GM13976 (cell line): ENCODE measurements around the gene RRAD.
A peak's percentile ranks its signal among the peaks of the same experiment; 100 is the strongest.

Source experiments
- DNase-seq: peaks from one replicate; pipeline ENCODE4 v3.0.0; 2012; ENCODE audit warnings: low spot score
- CTCF ChIP-seq: IDR thresholded peaks from 2 replicates; pipeline ENCODE4 v1.5.1; 2012; ENCODE audit warnings: borderline replicate concordance, mild to moderate bottlenecking; ENCODE audit not compliant: insufficient read depth; ENCODE audit errors: extremely low read depth, missing control alignments, control extremely low read depth
- in situ Hi-C: fragments of 300-500 bp; cut with MboI; formaldehyde crosslinking; loops from one replicate; pipeline ENCODE4 v1.12.0; 2022; ENCODE audit warnings: low sequenced_read_pairs, mixed read lengths, inconsistent platforms; ENCODE audit not compliant: unreplicated experiment

RRAD gene

DNA sequence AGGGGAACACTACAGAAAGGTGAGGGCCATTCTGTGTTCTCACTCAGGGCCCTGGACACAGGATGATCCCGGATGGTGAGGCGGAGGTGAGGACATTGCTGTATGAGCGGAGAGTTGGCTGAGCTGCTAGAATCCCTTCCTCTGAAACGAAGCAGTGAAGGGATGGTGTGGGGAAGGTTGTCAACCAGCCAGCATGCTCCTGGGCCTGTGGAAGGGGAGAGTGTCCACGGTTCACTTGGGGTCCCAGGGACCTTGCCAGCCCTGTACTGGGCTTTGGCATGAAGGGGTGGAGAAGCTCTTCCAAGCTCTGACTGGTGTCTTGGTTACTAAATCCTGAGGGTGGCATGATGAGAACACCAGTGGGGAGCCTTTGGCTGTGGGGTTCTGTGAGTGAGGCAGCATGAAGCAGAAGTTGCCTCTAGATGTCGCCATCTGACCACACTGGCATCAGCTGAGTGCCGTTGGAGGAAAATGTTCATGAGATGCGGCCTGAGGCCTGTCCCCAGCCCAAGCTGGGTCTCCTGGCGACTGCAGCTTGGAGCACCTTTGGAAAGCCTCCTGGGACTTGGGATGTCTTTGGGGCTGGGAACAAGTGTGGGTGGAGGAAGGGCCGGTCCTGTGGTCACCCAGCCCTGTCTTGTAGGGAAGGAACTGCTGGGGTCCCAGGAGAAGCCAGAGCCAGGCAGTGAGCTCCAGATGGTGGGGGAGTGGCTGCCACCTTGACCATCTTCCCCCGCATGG is 30.2 kb downstream of the RRAD start:
- TF ChIP-seq CTCF, result peak; percentile 83
- DNase-seq, result peak; percentile 83
- in situ Hi-C loops, result no loop called here

- no peak for TF ChIP-seq CTCF
- in situ Hi-C loops, result no loop called here
- no peak for DNase-seq
These were observed 31.3 kb downstream of the RRAD start for GRCh38 chr16:66894055-66894454.

DNA sequence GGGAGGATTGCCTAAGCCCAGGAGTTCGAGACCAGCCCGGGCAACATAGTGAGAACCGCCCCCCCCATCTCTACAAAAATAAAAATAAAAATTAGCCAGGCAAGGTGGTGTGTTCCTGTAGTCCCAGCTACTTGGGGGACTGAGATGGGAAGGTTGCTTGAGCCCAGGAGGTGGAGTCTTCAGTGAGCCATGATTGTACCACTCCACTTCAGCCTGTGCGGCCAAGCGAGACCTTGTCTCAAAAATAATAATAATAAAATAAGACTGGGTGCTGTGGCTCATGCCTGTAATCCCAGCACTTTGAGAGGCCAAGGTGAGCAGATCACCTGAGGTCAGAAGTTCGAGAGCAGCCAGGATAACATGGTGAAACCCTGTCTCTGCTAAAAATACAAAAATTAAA is 33.5 kb downstream of the RRAD start:
- no peak for DNase-seq
- TF ChIP-seq CTCF, result no peak
- in situ Hi-C loops, result no loop called here

DNA sequence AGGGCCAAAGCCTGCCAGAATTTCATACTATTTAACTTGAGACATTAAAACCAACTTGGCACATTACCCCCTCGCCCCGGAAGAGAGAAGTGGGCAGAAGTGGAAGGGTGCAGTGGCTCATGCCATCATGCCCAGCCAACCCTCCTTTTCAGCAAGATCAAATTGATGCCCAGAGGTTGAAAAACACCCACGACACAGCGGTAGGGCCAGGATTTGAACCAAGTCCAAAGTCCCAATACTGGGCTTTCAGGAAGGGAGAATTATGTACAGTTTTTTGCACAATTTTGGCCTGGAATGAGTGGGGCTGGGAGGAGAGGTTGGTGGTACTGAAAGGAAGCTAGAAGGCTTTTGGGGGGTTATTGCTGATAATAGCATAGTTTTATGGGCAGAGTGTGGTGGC is 34.0 kb downstream of the RRAD start:
- TF ChIP-seq CTCF, result no peak
- in situ Hi-C loops, result no loop called here
- DNase-seq, result no peak

GRCh38 chr16:66890799-66891198 is 34.5 kb downstream of the RRAD start:
- no peak for TF ChIP-seq CTCF
- no peak for DNase-seq
- in situ Hi-C loops, result no loop called here

DNA sequence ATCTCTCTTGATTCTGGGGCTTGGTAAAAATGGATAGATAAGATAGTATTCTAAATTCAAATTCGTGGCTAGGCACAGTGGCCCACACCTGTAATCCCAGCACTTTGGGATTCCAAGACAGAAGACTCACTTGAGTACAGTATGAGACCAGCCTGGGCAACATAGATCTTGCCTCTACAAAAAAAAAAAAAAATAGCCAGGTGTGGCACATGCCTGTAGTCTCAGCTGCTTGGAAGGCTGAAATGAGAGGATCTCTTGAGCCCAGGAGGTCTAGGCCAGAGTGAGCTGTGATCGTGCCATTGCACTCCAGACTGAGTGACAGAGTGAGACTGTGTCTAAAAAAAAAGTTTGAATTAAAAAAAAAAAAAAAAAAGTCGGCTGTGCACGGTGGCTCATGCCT is 35.7 kb downstream of the RRAD start:
- DNase-seq, result no peak
- no peak for TF ChIP-seq CTCF
- in situ Hi-C loops, result no loop called here
